PFSK-1 (cell line): ENCODE results near the gene SKAP2.

Source experiments
- FOXP2 ChIP-seq: optimal IDR thresholded peaks from 2 replicates; pipeline ENCODE3; 2011; ENCODE audit warnings: borderline replicate concordance, control low read depth, inconsistent platforms; ENCODE audit not compliant: insufficient read depth; ENCODE audit errors: extremely low read length, extremely low read depth
- POLR2AphosphoS5 ChIP-seq: IDR thresholded peaks from 2 replicates; pipeline ENCODE4 v1.6.1; 2012; ENCODE audit warnings: low read depth, mild to moderate bottlenecking, control low read depth, low read length, moderate library complexity
- REST ChIP-seq, 2 experiments: IDR thresholded peaks; 2 replicates each; pipeline versions ENCODE4 v1.6.1 to v1.8.0; 2011 to 2012; ENCODE audit warnings: low read depth in 2 of 2, low read length in 2 of 2, control low read depth in 1 of 2, inconsistent platforms in 1 of 2, mild to moderate bottlenecking in 1 of 2, moderate library complexity in 1 of 2; ENCODE audit not compliant: insufficient read depth in 1 of 2
- SIN3A ChIP-seq: IDR thresholded peaks from 2 replicates; pipeline ENCODE4 v1.6.1; 2012; ENCODE audit warnings: mild to moderate bottlenecking, low read length, moderate library complexity, borderline replicate concordance; ENCODE audit not compliant: insufficient read depth
- TAF1 ChIP-seq: IDR thresholded peaks from 2 replicates; pipeline ENCODE4 v1.6.1; 2012; ENCODE audit warnings: low read length, control low read depth, borderline replicate concordance; ENCODE audit not compliant: insufficient read depth

The SKAP2 gene

GRCh38 chr7:26685606-26686005 is 178.8 kb downstream of the SKAP2 start:
- TF ChIP-seq SIN3A (no peak), TAF1 (no peak), REST (IDR thresholded peaks at IDR 0.05; ENCODE audit: insufficient read depth in 1 of 2, low read depth in 2 of 2, low read length in 2 of 2) (no peak), FOXP2 (no peak), POLR2AphosphoS5 (no peak)

- TF ChIP-seq FOXP2 (no peak), TAF1 (no peak), SIN3A (no peak), POLR2AphosphoS5 (no peak), REST (IDR thresholded peaks at IDR 0.05; ENCODE audit: insufficient read depth in 1 of 2, low read depth in 2 of 2, low read length in 2 of 2) (no peak)
These were observed 179.9 kb downstream of the SKAP2 start for GRCh38 chr7:26684447-26684846.

GRCh38 chr7:26683277-26683676 is 181.1 kb downstream of the SKAP2 start:
- TF ChIP-seq REST (IDR thresholded peaks at IDR 0.05; ENCODE audit: insufficient read depth in 1 of 2, low read depth in 2 of 2, low read length in 2 of 2) (no peak), TAF1 (no peak), SIN3A (no peak), POLR2AphosphoS5 (no peak), FOXP2 (no peak)

- TF ChIP-seq POLR2AphosphoS5 (no peak), FOXP2 (no peak), SIN3A (no peak), REST (IDR thresholded peaks at IDR 0.05; ENCODE audit: insufficient read depth in 1 of 2, low read depth in 2 of 2, low read length in 2 of 2) (no peak), TAF1 (no peak)
These were observed 182.5 kb downstream of the SKAP2 start for GRCh38 chr7:26681819-26682418.

GRCh38 chr7:26680587-26680986 is 183.8 kb downstream of the SKAP2 start:
- TF ChIP-seq POLR2AphosphoS5 (no peak), FOXP2 (no peak), REST (IDR thresholded peaks at IDR 0.05; ENCODE audit: insufficient read depth in 1 of 2, low read depth in 2 of 2, low read length in 2 of 2) (no peak), SIN3A (no peak), TAF1 (no peak)
